NCI-H146 treated with DMSO at 0.1 percent for 48 hours (cell line): ENCODE measurements around the gene TNFAIP6.

Experiments
- DNase-seq: peaks from one replicate; lab custom pipeline; 2025; ENCODE audit not compliant: unreplicated experiment; lab: John Stamatoyannopoulos, UW

TNFAIP6 gene

DNA sequence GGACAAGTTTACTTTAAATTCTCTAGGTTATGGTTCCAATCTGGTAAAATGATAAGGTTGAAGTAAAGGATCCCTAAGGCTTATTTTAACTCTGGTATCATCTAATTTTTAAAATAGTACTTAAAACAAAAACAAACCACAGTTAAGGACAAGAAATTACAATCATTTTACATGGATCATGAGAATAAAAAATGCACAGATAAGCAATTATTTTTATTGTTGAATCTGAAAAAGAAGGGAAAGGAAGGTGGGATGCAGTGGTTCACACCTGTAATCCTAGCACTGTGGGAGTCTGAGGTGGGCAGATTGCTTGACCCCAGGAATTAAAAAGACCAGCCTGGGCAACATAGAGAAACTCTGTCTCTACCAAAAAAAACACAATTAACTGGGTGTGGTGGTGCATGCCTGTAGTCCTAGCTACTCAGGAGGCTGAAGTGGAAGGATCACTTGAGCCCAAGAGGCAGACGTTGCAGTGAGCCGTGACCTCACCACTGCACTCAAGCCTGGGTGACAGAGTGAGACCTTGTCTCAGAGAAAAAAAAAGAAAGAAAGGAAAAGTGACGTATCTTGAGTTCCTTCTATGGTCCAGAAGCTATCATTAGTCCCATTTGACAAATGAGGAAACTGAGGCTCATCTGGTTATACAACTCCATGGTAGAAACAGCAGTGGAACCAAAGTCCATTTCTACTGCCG lies 2.5 kb downstream of the TNFAIP6 start:
- no peak for DNase-seq

DNA sequence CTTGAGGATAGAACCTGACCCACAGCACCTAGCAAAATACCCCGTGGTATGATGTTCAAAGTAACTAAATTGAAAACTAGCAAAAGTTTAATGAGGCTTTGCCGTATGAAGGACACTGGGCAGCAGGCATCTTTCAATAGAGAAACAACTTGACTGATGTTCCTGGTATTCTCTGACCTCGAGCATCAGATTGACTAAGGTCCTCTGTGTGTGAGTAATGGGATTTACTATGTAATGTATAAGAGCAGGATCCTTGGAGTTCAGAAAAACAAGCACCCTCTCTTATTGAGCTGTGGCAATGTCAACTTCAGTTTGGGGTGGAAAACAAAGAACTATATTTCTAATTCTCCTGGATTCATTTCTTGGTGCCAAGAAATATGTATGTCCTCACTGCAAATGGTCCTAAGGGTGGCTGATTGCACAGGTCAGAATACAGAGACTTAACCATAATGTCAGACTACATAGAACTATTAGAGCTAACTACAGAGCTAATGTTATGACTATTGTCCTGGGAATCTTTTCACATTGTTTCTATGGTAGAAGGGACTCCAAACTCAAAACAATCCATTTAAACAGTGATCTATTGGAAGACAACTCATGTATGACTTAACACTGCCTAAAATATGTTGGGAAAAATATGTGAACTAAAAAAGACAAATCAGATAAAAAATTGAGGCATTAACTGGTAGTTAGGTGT lies 4.4 kb downstream of the TNFAIP6 start:
- no peak for DNase-seq

DNA sequence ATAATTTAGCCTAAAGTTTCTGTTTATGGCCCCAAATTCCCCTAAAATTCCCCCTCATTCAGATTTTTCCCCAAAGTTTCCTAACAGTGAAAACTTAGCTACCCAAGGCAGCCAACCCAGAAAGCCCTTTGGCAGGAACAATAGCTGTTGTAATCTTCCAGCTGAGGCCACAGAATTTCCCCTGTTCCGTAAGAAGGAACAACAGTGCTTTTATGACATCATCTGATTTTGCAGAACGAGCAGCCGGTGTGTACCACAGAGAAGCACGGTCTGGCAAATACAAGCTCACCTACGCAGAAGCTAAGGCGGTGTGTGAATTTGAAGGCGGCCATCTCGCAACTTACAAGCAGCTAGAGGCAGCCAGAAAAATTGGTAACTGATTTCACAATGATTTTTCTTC lies 6.3 kb downstream of the TNFAIP6 start:
- DNase-seq: no peak

GRCh38 chr2:151367571-151367970 lies 10.2 kb downstream of the TNFAIP6 start:
- no peak for DNase-seq

GRCh38 chr2:151374436-151374835 lies 17.0 kb downstream of the TNFAIP6 start:
- DNase-seq: no peak

DNA sequence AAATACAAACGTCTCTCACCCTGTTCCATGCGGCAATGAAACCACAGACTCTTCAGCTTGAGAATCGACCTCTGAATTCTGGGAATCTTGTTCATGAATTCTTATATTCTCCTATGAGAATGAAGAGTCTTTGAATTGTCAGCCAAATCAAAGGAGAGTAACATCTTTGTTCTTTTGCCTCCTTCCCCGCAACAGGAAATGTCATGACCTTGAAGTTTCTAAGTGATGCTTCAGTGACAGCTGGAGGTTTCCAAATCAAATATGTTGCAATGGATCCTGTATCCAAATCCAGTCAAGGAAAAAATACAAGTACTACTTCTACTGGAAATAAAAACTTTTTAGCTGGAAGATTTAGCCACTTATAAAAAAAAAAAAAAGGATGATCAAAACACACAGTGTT lies 21.8 kb downstream of the TNFAIP6 start:
- DNase-seq: no peak

GRCh38 chr2:151380580-151381235 lies 23.3 kb downstream of the TNFAIP6 start:
- DNase-seq: no peak

DNA sequence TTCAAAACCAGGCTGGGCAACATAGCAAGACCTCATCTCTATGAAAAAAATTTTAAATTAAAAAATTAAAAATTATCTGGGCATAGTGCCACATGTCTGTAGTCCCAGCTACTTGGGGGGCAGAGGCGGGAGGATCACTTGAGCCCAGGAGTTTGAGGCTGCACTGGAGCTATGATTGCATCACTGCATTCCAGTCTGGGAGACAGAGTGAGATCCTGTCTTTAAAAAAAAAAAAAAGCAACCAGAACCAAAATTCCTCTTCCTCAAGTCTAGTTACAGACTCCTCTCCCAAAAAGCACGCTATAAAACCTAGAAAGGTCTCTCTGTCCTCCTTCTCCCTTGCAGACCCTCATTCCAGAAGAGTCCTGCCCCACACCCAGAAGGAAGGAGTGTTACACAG lies 23.9 kb downstream of the TNFAIP6 start:
- DNase-seq: no peak

- no peak for DNase-seq
These were observed 30.6 kb downstream of the TNFAIP6 start for GRCh38 chr2:151388011-151388410.

DNA sequence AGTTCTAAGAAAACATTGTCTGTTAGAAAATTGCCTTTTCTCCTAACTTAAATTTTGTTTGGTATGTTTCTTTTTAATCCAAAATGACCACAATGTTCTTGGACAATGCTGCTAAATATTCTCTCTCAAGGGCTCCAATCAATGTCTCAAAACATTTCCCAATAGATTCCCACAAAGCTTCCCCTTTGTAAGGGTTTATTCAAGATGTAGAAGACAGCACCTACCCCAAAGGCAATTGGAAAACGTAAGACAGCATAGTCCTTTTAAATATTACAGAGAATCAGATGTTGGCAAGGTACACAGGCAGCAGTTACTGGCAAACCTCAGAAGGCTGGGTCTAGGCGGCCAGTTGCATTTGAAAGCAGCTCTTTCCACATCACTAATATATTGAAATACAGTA lies 34.0 kb downstream of the TNFAIP6 start:
- no peak for DNase-seq

DNA sequence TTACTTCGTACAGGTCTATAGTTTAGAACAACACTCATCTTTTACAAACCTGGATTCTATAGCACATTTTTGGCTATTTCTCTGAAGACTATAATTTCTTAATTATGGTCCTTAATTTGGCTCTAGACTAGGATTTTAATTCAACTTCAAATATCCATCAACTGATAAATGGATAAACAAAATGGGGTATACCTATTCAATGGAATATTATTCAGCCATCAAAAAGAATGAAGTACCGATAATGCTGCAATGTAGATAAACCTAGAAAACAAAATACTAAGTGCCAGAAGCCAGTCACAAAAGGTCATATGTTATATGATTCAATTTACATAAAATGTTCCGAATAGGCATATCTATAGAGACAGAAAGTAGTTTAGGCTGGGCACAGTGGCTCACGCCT lies 37.1 kb downstream of the TNFAIP6 start:
- no peak for DNase-seq

- DNase-seq: no peak
These were observed 38.4 kb downstream of the TNFAIP6 start for GRCh38 chr2:151395509-151396374.

DNA sequence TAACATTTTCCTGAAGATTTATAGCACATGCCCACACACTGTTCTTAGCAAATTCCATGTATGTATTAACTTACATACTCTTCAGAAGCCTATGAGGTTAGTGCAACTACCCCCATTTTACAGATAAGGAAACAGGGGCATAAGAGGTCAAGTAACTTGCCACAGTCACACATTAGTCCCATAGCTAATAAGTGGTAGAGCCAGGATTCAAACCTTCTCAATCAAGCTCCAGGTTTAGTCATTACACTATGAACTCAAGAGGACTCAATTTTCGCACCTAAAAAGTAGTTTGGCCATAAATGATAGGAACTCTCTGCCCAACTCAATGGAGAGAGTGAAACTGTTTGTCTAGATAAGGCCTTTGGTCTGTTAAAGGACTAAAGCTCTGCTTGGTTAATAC lies 42.6 kb downstream of the TNFAIP6 start:
- no peak for DNase-seq

GRCh38 chr2:151401149-151401548 lies 43.8 kb downstream of the TNFAIP6 start:
- no peak for DNase-seq

DNA sequence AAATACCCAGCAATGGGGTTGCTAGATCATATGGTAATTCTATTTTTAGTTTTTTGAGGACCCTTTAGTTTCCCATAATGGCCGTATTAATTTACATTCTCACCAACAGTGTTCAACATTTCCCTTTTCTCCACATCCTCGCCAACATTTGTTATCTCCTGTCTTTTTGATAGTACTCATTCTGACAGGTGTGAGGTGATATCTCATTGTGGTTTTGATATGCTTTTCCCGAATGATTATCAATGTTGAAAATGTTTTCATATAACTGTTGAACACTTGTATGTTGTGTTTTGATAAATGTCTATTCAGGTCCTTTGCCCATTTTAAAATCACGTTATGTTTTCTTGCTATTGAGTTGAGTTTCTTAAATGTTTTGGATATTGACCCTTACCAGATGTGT lies 46.5 kb downstream of the TNFAIP6 start:
- no peak for DNase-seq

DNA sequence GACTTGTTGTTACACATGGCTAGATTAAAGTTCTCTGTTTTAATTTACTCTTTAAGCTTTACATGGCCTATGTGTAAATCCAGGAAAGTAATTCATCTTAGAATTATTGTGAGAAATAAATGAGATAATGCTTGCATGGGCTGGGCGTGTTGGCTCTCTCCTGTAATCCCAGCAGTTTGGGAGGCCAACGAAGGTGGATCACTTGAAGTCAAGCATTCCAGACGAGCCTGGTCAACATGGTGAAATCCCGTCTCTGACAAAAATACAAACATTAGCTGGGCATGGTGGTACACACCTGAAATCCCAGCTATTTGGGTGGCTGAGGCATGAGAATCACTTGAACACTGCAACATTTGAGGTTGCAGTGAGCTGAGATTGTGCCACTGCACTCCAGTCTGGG lies 48.0 kb downstream of the TNFAIP6 start:
- no peak for DNase-seq

- DNase-seq: no peak
These were observed 49.9 kb downstream of the TNFAIP6 start for GRCh38 chr2:151407281-151407680.

DNA sequence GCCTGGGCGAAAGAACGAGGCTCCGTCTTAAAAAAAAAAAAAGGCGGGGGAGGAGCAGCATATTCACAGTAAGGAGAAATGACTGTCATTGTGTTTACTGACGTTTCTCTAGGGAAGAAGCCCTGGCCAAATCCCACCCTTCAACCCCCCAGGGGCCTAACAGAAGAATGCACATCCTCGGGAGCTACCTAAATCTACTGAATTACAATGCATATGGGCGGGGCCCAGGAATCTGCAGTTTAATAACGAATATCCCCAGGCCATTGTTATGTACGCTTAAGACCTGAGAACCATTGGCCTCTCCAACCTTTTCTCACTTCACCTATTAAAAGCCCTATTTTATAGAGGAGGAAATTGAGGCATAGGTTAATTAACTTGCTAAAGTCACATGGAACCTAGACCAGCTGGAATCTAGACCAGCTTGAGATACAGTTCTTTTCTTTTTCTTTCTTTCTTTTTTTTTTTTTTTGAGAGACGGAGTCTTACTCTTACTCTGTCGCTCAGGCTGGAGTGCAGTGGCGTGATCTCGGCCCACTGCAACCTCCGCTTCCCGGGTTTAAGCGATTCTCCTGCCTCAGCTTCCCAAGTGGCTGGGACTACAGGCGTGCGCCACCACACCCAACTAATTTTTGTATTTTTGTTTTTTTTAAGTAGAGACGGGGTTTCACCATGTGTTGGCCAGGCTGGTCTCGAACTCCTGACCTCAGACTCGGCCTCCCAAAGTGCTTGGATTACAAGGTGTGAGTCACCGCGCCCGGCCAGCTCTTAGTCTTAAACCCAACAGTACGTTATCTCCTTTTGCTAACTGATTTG lies 51.6 kb downstream of the TNFAIP6 start:
- no peak for DNase-seq

DNA sequence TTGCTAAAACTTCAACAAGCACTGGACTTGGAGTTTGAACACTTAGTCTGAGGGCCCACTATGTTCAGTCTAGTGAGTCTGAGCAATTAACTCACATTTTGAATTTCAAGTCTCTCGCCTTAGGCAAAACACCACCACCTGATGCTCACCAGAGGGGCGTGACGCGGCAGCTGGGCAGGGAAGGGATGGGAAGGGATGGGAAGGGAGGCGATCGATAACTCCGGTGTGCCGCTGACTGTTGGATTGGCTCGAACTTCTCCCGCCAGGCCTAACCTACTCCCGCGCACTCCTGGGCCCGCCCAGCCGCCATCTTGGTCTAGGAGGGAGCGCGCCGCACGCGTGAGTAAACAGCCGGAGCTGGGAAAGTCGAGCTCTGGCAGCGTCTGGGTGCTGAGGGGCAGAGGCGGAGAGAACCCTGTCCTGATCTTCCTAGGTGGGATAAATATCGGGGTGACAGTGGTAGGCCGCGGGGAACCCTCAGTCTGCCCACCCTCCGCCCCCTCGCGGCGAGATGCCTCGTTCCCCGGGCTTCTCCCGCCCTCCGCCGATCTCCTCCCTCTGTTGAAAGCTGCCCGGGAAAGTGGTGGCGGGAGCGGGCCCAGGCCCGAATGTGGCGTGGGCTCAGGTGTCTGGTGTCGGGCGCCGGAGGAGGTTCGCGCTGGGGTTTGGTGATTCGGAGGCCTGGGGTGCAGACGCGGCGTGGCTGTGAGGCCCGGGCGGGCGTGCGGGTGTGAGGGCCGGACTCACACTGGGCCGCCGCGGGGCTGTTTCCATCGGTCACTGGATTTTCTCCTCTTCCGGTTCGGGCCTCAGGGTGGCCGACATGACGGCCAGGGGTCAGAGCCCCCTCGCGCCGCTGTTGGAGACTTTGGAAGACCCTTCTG lies 52.5 kb downstream of the TNFAIP6 start, which contains the start of gene RIF1:
RIF1 (plus strand) TSS at position 302 of the 884 bp plus-strand sequence; CDS start at position 824, 522 bp downstream.
- peak; percentile 79 for DNase-seq
